HepG2 (cell line): ENCODE data around the gene PRKCG. TPM values are rescaled to one million over a fixed set of nuclear protein-coding genes. Genes with fewer than 3 reads are reported as not detected.

Experiments used
- AGO2 ChIP-seq: fragments of 200-400 bp; formaldehyde crosslinking; optimal IDR thresholded peaks from 2 replicates; pipeline ENCODE3; 2017; ENCODE audit warnings: mild to moderate bottlenecking, low read depth, low read length, moderate library complexity
- ATAD3A ChIP-seq: sonication (generic); formaldehyde crosslinking; IDR thresholded peaks from 2 replicates; pipeline ENCODE4 v1.4.0; 2020; ENCODE audit warnings: missing genetic modification reagents
- ATRX ChIP-seq: sonication (generic); formaldehyde crosslinking; IDR thresholded peaks from 2 replicates; pipeline ENCODE4 v1.4.0; 2020; ENCODE audit warnings: missing genetic modification reagents, borderline replicate concordance
- HNF4G ChIP-seq, 2 experiments: sonication (generic) in 1 of 2; formaldehyde crosslinking in 1 of 2; IDR thresholded peaks; 2 replicates each; pipeline versions ENCODE4 v1.4.0 to v1.6.1; 2011 to 2020; ENCODE audit warnings: borderline replicate concordance in 2 of 2, low read depth in 2 of 2, mild to moderate bottlenecking in 2 of 2, low read length in 1 of 2, missing genetic modification reagents in 1 of 2, moderate library complexity in 1 of 2
- KLF11 ChIP-seq: IDR thresholded peaks from 2 replicates; pipeline ENCODE4 v1.6.1; 2016; ENCODE audit warnings: missing compliant biosample characterization
- POLR2A ChIP-seq, 2 experiments: IDR thresholded peaks; 2 replicates each; pipeline ENCODE4 v1.6.1; 2011; ENCODE audit warnings: low read depth in 2 of 2, low read length in 2 of 2, mild to moderate bottlenecking in 1 of 2, moderate library complexity in 1 of 2; ENCODE audit not compliant: insufficient read depth in 1 of 2
- SNAPC2 ChIP-seq: sonication (generic); formaldehyde crosslinking; IDR thresholded peaks from 2 replicates; pipeline ENCODE4 v1.8.1; 2022; ENCODE audit warnings: mild to moderate bottlenecking, missing genetic modification reagents
- TMF1 ChIP-seq: sonication (generic); formaldehyde crosslinking; IDR thresholded peaks from 2 replicates; pipeline ENCODE4 v1.8.1; 2022; ENCODE audit warnings: low read depth, missing genetic modification reagents
- YY1 ChIP-seq: IDR thresholded peaks from 2 replicates; pipeline ENCODE4 v1.6.1; 2011; ENCODE audit warnings: low read length, low read depth, moderate library complexity, mild to moderate bottlenecking; ENCODE audit not compliant: insufficient read depth, insufficient replicate concordance
- ZFX ChIP-seq: sonication (generic); formaldehyde crosslinking; IDR thresholded peaks from 2 replicates; pipeline ENCODE4 v1.4.0; 2020; ENCODE audit warnings: mild to moderate bottlenecking, low read depth, missing genetic modification reagents, moderate library complexity
- ZNF207 ChIP-seq: fragments of 450-650 bp; IDR thresholded peaks from 2 replicates; pipeline ENCODE4 v1.6.1; 2016; ENCODE audit warnings: antibody characterized with exemption, borderline replicate concordance
- ZNF605 ChIP-seq: sonication (generic); formaldehyde crosslinking; IDR thresholded peaks from 2 replicates; pipeline ENCODE4 v1.8.0; 2022; ENCODE audit warnings: mild to moderate bottlenecking, missing genetic modification reagents
- ZNF644 ChIP-seq: IDR thresholded peaks from 2 replicates; pipeline ENCODE4 v1.6.1; 2016; ENCODE audit warnings: low read depth
- ZNF761 ChIP-seq: sonication (generic); formaldehyde crosslinking; conservative IDR thresholded peaks from 2 replicates; pipeline ENCODE4 v1.4.0; 2020; ENCODE audit warnings: mild to moderate bottlenecking, missing genetic modification reagents
- ZSCAN20 ChIP-seq: sonication (generic); formaldehyde crosslinking; IDR thresholded peaks from 2 replicates; pipeline ENCODE4 v1.4.0; 2020; ENCODE audit warnings: missing genetic modification reagents, mild to moderate bottlenecking, borderline replicate concordance
- polyA plus RNA-seq, 8 experiments: library from polyadenylated mRNA; depleted of rRNA in 3 of 8; stranded (reverse) in 7 of 8; unstranded in 1 of 8; fragments of >200 nt; fragmentation: Illumina TruSeq in 4 of 8; extraction: Trizol in 4 of 8; gene quantifications; 2 replicates each; pipeline versions ENCODE4 v1.2.1 to v1.2.3, GENCODE V29; 2011 to 2016; ENCODE audit warnings: low read depth in 4 of 8, missing spikeins in 1 of 8, mixed read lengths in 1 of 8; ENCODE audit not compliant: insufficient read depth in 1 of 8
- total RNA-seq, 5 experiments: library from RNA; depleted of rRNA; stranded (reverse); fragments of >200 nt; fragmentation: Illumina TruSeq; extraction: Trizol; gene quantifications; 2 replicates each; pipeline ENCODE4 v1.2.3, GENCODE V29; 2016; ENCODE audit warnings: low read depth in 1 of 5
- TF ChIP-seq, protein P1 (sequence below): sonication (generic); formaldehyde crosslinking; conservative IDR thresholded peaks from 2 replicates; pipeline ENCODE4 v1.5.0; 2020; ENCODE audit warnings: missing genetic modification reagents
- TF ChIP-seq, protein P2 (sequence below): sonication (generic); formaldehyde crosslinking; conservative IDR thresholded peaks from 2 replicates; pipeline ENCODE4 v1.4.0; 2020; ENCODE audit warnings: missing genetic modification reagents
- TF ChIP-seq, protein P3 (sequence below), 2 experiments: sonication (generic) in 1 of 2; formaldehyde crosslinking in 1 of 2; IDR thresholded peaks; 2 replicates each; pipeline versions ENCODE4 v1.6.1 to v1.9.0; 2014 to 2022; ENCODE audit warnings: antibody characterized with exemption in 1 of 2, borderline replicate concordance in 1 of 2, inconsistent platforms in 1 of 2, low read depth in 1 of 2, missing genetic modification reagents in 1 of 2

The PRKCG gene
- total and polyA plus RNA-seq, 2 of the 13 experiments (the other 11 are each of a cell fraction or from before 2014, with no cell fraction given): 0.02 to 0.03 TPM

DNA sequence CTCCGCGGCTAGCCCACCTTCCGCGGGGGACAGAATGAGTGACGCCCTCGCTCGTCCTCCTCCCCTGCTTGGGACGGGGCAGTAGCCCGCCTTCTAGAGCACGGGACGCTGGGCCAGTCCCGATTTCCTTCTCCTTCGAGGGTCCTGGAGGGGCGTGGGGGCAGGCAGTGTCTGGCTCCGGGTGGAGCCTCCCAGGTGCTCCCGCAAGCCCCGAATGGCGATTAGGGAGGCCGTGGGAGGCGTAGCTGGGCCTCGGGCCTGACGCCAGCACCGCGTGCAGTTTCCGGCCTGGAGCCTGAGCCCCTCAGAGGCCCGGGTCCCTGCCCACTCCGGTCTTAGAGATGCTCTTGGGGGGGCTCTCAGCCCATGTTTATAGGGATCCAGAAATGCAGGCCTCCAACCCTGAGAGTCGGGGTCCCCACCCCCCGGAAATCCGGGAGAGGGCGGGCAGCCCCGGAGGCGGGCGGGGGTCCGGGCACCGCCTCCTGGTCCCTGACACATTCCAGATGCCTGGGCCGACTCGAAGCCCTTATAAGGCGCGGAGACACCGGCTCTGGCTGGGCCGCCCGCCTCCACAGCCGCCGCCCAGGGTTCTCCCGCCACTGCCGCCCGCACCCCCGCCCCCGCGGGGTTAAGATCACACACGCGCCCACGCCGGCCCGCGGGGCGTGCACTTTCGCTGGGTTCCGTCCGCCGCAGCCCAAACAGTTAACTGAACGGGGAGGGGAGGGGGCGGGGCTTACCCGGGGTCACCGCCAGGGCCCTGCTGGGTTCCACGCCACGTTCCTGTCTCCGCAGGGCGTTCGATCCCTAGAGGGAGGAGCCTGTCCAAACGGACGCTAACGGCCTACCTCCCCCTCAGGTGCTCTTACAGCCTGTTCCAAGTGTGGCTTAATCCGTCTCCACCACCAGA is 12.8 kb upstream of the PRKCG start (continued):
- TF ChIP-seq, protein P1, sequence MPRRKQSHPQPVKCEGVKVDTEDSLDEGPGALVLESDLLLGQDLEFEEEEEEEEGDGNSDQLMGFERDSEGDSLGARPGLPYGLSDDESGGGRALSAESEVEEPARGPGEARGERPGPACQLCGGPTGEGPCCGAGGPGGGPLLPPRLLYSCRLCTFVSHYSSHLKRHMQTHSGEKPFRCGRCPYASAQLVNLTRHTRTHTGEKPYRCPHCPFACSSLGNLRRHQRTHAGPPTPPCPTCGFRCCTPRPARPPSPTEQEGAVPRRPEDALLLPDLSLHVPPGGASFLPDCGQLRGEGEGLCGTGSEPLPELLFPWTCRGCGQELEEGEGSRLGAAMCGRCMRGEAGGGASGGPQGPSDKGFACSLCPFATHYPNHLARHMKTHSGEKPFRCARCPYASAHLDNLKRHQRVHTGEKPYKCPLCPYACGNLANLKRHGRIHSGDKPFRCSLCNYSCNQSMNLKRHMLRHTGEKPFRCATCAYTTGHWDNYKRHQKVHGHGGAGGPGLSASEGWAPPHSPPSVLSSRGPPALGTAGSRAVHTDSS (CRISPR knock-in tag): no peak
- TF ChIP-seq ZSCAN20 (0 out of 2 replicates have a peak, but pooled peaks have one; percentile 46), ATAD3A (CRISPR knock-in tag) (no peak), AGO2 (peak; percentile 98), HNF4G (IDR thresholded peaks at IDR 0.05; ENCODE audit: borderline replicate concordance, low read depth, low read length) (no peak), HNF4G (CRISPR knock-in tag; IDR thresholded peaks at IDR 0.05; ENCODE audit: borderline replicate concordance, low read depth) (no peak), KLF11 (CRISPR knock-in tag) (no peak), ZNF644 (CRISPR knock-in tag) (no peak), SNAPC2 (CRISPR knock-in tag) (no peak), ZFX (CRISPR knock-in tag) (peak; percentile 58), POLR2A (IDR thresholded peaks at IDR 0.05; ENCODE audit: insufficient read depth in 1 of 2, low read depth in 2 of 2, low read length in 2 of 2) (peak; percentile 57 to 85; a peak in 3 of 4 replicates), ZNF761 (CRISPR knock-in tag) (no peak), ZNF207 (no peak), TMF1 (peak; percentile 32; the same call in 1 of the 2 replicates), ZNF605 (CRISPR knock-in tag) (no peak), YY1 (no peak), ATRX (no peak)
- TF ChIP-seq, protein P2, sequence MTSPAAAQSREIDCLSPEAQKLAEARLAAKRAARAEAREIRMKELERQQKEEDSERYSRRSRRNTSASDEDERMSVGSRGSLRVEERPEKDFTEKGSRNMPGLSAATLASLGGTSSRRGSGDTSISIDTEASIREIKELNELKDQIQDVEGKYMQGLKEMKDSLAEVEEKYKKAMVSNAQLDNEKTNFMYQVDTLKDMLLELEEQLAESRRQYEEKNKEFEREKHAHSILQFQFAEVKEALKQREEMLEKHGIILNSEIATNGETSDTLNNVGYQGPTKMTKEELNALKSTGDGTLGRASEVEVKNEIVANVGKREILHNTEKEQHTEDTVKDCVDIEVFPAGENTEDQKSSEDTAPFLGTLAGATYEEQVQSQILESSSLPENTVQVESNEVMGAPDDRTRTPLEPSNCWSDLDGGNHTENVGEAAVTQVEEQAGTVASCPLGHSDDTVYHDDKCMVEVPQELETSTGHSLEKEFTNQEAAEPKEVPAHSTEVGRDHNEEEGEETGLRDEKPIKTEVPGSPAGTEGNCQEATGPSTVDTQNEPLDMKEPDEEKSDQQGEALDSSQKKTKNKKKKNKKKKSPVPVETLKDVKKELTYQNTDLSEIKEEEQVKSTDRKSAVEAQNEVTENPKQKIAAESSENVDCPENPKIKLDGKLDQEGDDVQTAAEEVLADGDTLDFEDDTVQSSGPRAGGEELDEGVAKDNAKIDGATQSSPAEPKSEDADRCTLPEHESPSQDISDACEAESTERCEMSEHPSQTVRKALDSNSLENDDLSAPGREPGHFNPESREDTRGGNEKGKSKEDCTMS (CRISPR knock-in tag): no peak
- TF ChIP-seq, protein P3, sequence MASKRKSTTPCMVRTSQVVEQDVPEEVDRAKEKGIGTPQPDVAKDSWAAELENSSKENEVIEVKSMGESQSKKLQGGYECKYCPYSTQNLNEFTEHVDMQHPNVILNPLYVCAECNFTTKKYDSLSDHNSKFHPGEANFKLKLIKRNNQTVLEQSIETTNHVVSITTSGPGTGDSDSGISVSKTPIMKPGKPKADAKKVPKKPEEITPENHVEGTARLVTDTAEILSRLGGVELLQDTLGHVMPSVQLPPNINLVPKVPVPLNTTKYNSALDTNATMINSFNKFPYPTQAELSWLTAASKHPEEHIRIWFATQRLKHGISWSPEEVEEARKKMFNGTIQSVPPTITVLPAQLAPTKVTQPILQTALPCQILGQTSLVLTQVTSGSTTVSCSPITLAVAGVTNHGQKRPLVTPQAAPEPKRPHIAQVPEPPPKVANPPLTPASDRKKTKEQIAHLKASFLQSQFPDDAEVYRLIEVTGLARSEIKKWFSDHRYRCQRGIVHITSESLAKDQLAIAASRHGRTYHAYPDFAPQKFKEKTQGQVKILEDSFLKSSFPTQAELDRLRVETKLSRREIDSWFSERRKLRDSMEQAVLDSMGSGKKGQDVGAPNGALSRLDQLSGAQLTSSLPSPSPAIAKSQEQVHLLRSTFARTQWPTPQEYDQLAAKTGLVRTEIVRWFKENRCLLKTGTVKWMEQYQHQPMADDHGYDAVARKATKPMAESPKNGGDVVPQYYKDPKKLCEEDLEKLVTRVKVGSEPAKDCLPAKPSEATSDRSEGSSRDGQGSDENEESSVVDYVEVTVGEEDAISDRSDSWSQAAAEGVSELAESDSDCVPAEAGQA (IDR thresholded peaks at IDR 0.05; ENCODE audit: low read depth): no peak
- TF ChIP-seq, protein P3 (CRISPR knock-in tag; IDR thresholded peaks at IDR 0.05; ENCODE audit: borderline replicate concordance): 0 out of 2 replicates have a peak, but pooled peaks have one; percentile 63
